Measurements from ENCODE around the gene TNFRSF14. TPM values are rescaled to one million over a fixed set of nuclear protein-coding genes. Genes with fewer than 3 reads are reported as not detected.

Gene TNFRSF14
- total RNA-seq, 1 donor from 2014 or later = 141 TPM

GRCh38 chr1:2523891-2524609, 32.1 kb upstream of the TNFRSF14 start:
- no peak for DNase-seq (ENCODE audit: low spot score in 2 of 2)
- no peak for TF ChIP-seq CTCF (IDR thresholded peaks at IDR 0.05)
- intact Hi-C loops (cut with DNase I) = no loop called here
- Histone ChIP-seq H3K4me1 (peaks cover 20 to 42% of the 10 kb centered on the region in 2 donors), H3K27ac (no peak overlapping the region), H3K4me3 (no peak overlapping the region), H3K36me3 (peaks cover 24 to 26% of the 10 kb centered on the region in 2 donors), H3K27me3 (no peaks in the 10 kb centered on the region), H3K9me3 (no peaks in the 10 kb centered on the region)

GRCh38 chr1:2525572-2525919, 30.6 kb upstream of the TNFRSF14 start:
- intact Hi-C loops (cut with DNase I) = loop anchor here (5.0 kb wide), 1 partner anchor 333 kb away; the partner anchor contains the start of gene FAAP20
- Histone ChIP-seq H3K4me3 (peak overlapping the region; percentile 75 to 80), H3K27me3 (no peaks in the 10 kb centered on the region), H3K27ac (peak overlapping the region; percentile 64 to 66), H3K36me3 (peaks cover 9 to 11% of the 10 kb centered on the region in 2 donors), H3K4me1 (peaks cover 29 to 48% of the 10 kb centered on the region in 2 donors), H3K9me3 (no peaks in the 10 kb centered on the region)
- no peak for DNase-seq (ENCODE audit: low spot score in 2 of 2)
- TF ChIP-seq CTCF (IDR thresholded peaks at IDR 0.05) = no peak

DNA sequence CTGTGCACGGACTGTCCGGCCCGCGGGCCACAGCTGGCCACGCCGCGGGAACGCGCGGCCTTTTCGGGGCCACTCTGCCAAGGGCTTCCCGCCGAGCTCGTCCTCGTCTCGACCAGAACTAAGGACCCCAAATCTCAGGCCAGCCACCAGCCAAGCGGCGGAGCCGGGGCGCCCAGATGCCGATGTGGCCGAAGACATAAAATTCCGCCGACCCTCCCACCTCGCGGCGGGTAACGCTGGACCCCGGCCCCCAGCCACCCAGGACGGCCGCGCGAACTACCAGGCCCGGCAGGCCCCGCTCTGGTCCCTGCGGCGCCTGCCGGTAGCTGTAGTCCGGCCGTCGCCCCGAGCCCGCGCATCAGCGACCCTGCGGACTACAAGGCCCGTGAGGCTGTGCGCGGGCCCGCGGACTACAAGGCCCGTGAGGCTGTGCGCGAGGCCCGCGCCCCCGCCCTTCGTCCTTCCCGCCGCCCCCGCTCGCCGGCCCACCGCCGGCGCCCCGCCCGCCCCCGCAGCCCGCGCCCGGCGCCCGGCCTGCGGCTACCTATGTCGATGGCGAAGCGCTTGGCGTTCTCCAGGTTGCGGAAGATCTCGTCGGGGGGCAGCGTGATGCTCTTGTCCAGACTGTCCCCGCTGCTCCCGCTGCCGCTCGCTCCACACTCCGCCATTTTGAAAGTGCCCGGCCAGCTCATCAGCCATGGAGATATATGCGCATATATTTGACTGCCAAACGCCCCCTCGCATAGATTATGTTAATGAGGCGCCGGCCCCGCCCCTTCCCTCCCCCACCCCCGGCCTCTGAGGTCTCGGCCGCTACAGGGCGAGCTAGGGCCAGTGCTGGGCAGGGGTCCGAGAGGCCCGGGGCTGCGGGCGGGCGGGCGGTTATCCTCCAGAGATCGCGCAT, 30.0 kb upstream of the TNFRSF14 start, which contains the start of gene PANK4:
Gene PANK4, minus strand, starts transcription at position 677 of the 904 bp plus-strand sequence. Its CDS starts 9 bp downstream, at position 668.
- H3K4me1 ChIP-seq = peaks cover 36 to 54% of the 10 kb centered on the region in 2 donors
- no peak for TF ChIP-seq CTCF (IDR thresholded peaks at IDR 0.05)
- no peaks in the 10 kb centered on the region for H3K9me3 ChIP-seq
- intact Hi-C loops (cut with DNase I) = loop anchor here (1.0 to 5.0 kb wide), 6 partner anchors 22 to 334 kb away; partner anchors contain the start of genes FAAP20, MORN1, PRXL2B and RER1
- H3K36me3 ChIP-seq = peaks cover 3 to 5% of the 10 kb centered on the region in 2 donors
- peak within 1 kb of the TSS; percentile 66 to 68 for H3K27ac ChIP-seq
- peak; percentile 68 to 96 for DNase-seq (ENCODE audit: low spot score in 2 of 2)
- no peaks in the 10 kb centered on the region for H3K27me3 ChIP-seq
- H3K4me3 ChIP-seq = peak within 1 kb of the TSS; percentile 75 to 80

DNA sequence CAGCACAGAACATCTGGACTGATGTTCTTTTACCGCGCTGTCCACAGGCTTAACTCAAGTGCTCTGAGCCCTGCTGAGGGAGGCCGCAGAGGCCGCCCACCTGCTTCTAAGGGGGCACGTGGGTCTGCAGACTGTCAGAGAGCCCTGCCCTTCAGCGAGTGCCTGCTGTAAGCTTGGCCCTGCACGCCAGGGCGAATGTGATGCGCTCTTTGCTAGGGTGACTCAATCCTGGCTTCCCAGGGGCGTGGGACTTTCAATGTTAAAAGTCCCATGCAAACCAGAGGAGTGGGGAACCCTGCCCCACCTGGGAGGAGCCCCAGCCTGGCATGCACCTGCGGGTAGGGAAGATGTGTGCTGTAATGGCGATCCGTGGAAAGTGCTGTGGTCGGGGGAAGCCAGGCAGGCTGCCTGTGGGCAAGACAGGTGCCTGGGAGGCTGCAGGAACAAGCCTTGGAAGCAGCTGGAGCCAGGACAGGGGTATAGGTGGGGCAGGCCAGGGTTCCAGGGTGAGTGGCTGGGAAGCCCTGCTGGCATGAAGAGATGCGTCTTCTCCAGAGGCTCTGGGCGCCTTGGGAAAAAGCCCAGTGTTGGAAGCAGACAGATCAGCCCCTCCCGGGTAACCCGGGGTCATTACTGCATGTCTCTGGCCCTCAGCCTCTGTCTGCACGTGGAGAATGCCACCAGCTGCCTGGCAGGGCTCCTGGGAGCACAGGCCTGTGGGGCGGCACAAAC, 29.2 kb upstream of the TNFRSF14 start:
- TF ChIP-seq CTCF (IDR thresholded peaks at IDR 0.05) = no peak
- Histone ChIP-seq H3K27ac (peak overlapping the region; percentile 46 to 68), H3K36me3 (no peaks in the 10 kb centered on the region), H3K9me3 (no peaks in the 10 kb centered on the region), H3K4me3 (peak overlapping the region; percentile 75 to 80), H3K27me3 (no peaks in the 10 kb centered on the region), H3K4me1 (peaks cover 37 to 58% of the 10 kb centered on the region in 2 donors)
- DNase-seq (ENCODE audit: low spot score in 2 of 2) = peak in 1 of 2 donors; percentile 72
- intact Hi-C loops (cut with DNase I) = loop anchor here (1.0 to 5.0 kb wide), 6 partner anchors 21 to 335 kb away; partner anchors contain the start of genes FAAP20, MORN1, PRXL2B and RER1

DNA sequence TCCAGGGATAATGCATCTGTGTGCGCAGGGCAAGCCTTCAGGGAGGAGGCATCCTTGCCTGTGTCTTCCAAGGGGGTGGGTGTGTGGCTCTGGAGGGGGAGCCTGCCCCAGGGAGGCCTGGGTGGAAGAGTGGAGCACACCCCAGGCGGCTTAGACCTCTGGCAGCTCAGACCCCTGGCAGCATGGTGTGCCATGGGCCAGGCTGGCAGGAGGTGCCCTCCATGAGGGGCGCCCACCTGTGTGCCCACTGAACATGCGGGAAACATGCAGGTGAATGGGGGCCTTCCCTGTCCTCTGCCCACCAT, 28.7 kb upstream of the TNFRSF14 start:
- no peak for TF ChIP-seq CTCF (IDR thresholded peaks at IDR 0.05)
- Histone ChIP-seq H3K27ac (peak overlapping the region; percentile 20 to 46), H3K27me3 (no peaks in the 10 kb centered on the region), H3K36me3 (no peaks in the 10 kb centered on the region), H3K4me1 (peaks cover 37 to 63% of the 10 kb centered on the region in 2 donors), H3K9me3 (no peaks in the 10 kb centered on the region), H3K4me3 (peak overlapping the region in 1 of 2 donors; percentile 75)
- DNase-seq (ENCODE audit: low spot score in 2 of 2) = no peak
- intact Hi-C loops (cut with DNase I) = loop anchor here (2.0 to 5.0 kb wide), 2 partner anchors 115 to 335 kb away; partner anchors contain the start of gene FAAP20

Data from ascending aorta (tissue), 2 donors.